Fibroblast of skin of scalp (primary cell): ENCODE data around the gene SCAF11. TPM values are rescaled to one million over a fixed set of nuclear protein-coding genes. Genes with fewer than 3 reads are reported as not detected.
"Not testable (repeated sequence)": the region's sequence is repeated elsewhere in the genome, so short reads cannot be mapped to it uniquely, and the experiment has no call there.

Experiments
- DNase-seq: peaks from one replicate; pipeline ENCODE4 v3.0.0-alpha.2; 2013
- polyA plus RNA-seq, 2 experiments: library from polyadenylated mRNA; unstranded; fragments of 120-200 nt; gene quantifications; one replicate each; pipeline ENCODE4 v1.2.1, GENCODE V29; 2013; ENCODE audit not compliant: insufficient read length in 2 of 2

SCAF11 gene, protein sequence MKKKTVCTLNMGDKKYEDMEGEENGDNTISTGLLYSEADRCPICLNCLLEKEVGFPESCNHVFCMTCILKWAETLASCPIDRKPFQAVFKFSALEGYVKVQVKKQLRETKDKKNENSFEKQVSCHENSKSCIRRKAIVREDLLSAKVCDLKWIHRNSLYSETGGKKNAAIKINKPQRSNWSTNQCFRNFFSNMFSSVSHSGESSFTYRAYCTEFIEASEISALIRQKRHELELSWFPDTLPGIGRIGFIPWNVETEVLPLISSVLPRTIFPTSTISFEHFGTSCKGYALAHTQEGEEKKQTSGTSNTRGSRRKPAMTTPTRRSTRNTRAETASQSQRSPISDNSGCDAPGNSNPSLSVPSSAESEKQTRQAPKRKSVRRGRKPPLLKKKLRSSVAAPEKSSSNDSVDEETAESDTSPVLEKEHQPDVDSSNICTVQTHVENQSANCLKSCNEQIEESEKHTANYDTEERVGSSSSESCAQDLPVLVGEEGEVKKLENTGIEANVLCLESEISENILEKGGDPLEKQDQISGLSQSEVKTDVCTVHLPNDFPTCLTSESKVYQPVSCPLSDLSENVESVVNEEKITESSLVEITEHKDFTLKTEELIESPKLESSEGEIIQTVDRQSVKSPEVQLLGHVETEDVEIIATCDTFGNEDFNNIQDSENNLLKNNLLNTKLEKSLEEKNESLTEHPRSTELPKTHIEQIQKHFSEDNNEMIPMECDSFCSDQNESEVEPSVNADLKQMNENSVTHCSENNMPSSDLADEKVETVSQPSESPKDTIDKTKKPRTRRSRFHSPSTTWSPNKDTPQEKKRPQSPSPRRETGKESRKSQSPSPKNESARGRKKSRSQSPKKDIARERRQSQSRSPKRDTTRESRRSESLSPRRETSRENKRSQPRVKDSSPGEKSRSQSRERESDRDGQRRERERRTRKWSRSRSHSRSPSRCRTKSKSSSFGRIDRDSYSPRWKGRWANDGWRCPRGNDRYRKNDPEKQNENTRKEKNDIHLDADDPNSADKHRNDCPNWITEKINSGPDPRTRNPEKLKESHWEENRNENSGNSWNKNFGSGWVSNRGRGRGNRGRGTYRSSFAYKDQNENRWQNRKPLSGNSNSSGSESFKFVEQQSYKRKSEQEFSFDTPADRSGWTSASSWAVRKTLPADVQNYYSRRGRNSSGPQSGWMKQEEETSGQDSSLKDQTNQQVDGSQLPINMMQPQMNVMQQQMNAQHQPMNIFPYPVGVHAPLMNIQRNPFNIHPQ (N-terminal part only)
- polyA plus RNA-seq (2013, experiment 1 of 2; ENCODE audit: insufficient read length): 66.4 TPM
- polyA plus RNA-seq (2013, experiment 2 of 2; ENCODE audit: insufficient read length): 71.3 TPM

DNA sequence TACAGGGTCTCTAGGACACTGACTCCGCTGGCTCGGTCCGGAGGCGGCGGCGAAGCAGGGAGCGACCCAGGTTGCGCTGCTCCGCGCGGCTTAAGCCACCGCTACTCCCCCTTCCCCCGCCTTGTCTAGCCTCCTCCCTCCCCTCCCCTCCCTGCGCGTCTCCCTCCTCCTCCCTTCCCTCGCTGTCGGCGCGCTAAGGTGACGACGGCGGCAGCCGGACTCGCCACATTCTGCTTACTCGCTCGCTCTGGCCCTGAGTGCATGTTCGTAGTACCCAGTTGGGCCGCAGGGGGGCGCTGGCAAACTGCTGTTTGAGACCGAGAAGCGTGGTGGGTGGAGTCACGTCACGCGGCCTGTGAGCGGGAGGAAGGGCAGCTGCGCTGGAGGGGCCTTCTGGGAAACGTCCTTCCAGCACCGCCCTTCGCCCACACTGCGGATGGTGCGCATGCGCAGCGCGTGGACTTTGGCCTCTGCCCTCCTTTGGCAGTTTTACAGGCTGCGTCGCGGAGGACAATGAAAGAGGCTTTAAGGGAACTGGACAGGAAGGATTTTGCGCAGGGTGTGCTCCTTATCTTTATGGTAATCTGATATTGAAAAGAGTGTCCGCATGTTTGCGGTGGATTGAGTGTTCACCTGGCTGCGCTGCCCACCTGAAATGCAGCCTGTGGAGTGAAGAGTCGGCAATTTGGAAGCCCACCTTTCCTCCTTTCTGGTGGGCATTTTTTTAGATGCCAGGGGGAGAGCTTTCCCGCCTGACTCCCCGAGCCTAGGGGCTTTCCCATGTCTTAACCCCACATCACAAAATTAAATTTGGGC lies at the start of gene SCAF11:
Gene SCAF11 (minus strand): TSS at position 107 of the 816 bp plus-strand sequence. CDS start 26,407 bp downstream, outside the sequence.
- DNase-seq: peak; percentile 100

DNA sequence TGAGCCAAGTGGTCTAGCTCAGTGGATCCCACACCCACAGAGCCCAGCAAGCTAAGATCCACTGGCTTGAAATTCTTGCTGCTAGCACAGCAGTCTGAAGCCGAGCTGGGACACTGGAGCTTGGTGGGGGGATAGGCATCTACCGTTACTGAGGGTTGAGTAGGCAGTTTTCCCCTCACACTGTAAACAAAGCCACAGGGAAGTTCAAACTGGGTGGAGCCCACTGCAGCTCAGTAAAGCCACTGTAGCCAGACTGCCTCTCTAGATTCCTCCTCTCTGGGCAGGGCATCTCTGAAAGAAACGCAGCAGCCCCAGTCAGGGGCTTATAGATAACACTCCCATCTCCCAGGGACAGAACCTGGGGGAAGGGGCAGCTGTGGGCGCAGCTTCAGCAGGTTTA lies 46.7 kb upstream of the SCAF11 start:
- DNase-seq: not testable (repeated sequence)

DNA sequence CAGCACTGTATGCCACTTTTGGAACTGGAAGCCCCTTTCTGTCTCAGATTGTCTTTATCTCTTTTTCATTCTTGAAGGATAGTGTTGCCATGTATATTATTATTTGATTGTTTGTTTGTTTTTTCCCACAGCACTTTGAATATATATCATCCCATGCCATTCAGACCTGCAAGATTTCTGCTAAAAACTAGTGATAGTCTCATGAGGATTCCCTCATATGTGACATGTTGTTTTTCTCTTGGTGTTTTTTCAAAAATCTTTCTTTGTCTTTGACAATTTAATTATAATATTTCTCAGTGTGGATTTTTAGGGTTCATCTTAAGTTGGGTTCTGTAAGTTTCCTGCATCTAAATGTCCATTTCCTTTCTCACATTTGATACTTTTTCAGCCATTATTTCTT lies 36.8 kb upstream of the SCAF11 start:
- DNase-seq: no peak

DNA sequence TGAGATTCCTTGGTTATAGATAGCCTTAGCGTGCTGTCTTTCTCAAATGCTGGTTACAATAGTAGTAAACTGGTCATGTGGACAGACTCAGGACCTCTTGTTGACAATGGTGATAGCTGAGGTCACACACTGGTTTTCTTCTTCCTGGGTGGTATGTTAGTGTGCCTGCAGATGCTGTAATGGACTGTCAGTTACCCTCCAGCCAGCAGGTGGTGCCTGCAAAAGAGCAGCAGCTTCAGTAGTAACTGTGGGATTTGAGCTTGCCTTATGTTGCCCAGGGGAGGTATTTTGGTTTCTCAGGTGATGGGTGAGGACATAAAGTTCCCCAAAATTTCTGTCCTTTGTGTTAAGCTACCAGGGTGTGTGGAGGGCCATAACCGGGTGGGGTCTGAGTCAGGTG lies 33.7 kb upstream of the SCAF11 start:
- DNase-seq: no peak

DNA sequence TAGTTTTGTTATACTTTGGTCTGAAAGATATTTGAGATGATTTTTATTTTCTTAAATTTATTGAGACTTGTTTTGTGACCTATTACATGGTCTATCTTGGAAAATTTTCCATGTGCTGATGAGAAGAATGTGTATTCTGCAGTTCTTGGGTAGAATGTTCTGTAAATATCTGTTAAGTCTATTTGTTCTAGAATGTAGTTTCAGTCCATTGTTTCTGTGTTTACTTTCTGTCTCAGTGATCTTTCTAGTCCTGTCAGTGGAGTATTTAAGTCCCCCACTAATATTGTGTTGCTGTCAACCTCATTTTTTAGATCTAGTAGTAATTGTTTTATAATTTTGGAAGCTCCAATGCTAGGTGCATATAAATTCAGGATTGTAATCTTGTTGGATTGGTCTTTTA lies 30.4 kb upstream of the SCAF11 start:
- no peak for DNase-seq

DNA sequence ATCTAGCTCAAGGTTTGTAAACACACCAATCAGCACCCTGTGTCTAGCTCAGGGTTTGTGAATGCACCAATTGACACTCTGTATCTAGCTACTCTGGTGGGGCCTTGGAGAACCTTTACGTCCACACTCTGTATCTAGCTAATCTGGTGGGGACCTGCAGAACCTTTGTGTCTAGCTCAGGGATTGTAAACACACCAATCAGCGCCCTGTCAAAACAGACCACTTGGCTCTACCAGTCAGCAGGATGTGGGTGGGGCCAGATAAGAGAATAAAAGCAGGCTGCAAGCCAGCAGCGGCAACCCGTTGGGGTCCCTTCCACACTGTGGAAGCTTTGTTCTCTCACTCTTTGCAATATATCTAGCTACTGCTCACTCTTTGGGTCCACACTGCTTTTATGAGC lies 28.3 kb upstream of the SCAF11 start:
- DNase-seq: not testable (repeated sequence)

DNA sequence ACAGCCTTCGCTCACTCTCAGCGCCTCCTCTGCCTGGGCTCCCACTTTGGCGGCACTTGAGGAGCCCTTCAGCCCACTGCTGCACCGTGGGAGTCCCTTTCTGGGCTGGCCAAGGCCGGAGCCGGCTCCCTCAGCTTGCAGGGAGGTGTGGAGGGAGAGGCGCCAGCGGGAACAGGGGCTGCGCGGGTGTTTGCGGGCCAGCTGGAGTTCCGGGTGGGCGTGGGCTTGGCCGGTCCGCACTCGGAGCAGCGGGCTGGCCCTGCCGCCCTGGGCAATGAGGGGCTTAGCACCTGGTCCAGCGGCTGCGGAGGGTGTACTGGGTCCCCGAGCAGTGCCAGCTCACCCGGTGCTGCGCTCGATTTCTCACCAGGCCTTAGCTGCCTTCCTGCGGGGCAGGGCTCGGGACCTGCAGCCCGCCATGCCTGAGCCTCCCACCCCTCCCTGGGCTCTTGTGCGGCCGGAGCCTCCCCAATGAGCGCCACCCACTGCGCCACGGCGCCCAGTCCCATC lies 27.5 kb upstream of the SCAF11 start:
- DNase-seq: not testable (repeated sequence)

DNA sequence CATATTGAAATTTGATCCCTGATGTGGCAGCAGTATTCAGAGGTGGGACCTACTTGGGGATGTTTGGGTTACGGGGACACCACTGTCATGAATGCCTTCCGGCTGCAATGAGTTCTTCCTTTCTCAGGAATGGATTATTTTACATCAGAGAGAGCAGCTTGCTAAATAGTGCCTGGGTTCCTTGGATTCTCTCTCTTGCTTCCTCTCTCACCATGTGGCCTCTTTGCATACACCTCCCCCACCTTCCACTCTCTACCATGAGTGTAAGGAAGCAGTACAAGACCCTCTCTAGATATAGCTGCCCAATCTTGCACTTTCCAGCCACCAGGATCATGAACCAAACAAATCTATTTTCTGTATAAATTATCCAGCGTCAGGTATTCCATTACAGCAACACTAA lies 15.4 kb upstream of the SCAF11 start:
- DNase-seq: no peak

DNA sequence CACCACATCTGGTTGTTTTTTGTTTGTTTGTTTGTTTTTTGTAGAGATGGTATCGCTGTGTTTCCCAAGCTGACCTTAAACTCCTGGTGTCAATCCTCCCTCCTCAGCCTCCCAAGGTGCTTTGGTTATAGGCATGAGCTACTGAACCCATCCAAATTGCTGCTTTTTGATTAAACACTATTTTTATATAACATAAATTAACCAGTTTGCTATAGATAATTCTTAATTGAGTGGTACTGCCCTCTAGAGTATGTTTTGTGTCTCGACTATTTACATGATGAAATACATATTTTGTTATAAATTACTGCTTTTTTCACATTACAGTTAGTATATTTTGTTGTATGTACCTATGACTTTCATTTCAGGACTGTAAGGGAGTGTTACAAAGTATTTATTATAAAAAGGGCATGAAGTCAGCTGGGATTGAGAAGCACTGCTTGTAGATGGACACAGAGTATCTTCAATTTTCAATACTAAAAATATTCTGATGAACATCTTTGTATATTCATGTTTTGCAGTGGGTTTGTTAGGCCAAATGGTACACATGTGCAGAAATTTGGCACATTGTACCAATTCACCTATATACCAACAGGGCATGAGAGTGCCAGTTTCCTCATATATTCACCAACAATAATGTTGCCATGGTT lies 14.9 kb upstream of the SCAF11 start:
- peak; percentile 9 for DNase-seq

DNA sequence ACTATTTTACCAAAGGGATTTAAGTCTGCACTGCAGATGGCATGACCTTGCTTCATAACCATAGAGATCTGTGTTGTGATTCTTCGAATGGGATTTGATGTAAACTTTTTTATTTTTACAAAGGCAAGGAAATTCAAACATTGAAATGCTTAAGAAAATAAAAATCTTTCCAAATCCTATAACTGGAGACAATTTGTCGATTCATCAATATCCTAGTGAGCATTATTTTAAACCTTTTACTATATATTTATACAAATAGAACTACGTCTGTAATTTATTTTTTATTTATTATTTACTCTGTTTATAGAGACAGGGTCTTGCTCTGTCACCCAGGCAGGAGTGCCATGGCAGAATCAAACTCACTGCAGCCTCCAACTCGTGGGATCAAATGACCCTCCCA lies 14.3 kb upstream of the SCAF11 start:
- DNase-seq: no peak

DNA sequence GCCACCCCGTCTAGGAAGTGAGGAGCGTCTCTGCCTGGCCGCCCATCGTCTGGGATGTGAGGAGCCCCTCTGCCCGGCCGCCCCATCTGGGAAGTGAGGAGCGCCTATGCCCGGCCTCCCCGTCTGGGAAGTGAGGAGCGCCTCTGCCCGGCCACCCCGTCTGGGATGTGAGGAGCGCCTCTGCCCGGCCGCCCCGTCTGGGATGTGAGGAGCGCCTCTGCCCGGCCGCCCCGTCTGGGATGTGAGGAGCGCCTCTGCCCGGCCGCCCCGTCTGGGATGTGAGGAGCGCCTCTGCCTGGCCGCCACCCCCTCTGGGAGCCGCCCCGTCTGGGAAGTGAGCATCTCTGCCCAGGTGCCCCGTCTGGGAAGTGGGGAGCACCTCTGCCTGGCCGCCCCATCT lies 9.7 kb upstream of the SCAF11 start:
- DNase-seq: not testable (repeated sequence)

DNA sequence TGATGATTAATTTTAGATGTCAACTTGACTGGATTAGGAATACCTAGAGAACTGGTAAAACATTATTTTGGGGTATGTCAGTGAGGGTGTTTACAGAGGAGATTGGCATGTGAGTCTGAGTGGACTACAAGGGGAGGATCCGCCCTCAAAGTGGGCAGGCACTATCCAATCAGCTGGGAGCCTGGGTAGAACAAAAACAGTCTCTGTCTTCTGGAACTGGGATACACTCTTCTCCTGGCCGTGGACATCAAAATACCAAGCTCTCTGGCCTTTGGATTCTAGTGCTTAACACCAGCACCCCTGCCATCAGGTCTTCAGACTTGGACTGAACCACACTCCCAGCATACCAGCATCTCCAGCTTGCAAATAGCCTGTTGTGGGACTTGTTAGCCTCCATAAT lies 4.4 kb upstream of the SCAF11 start:
- no peak for DNase-seq

DNA sequence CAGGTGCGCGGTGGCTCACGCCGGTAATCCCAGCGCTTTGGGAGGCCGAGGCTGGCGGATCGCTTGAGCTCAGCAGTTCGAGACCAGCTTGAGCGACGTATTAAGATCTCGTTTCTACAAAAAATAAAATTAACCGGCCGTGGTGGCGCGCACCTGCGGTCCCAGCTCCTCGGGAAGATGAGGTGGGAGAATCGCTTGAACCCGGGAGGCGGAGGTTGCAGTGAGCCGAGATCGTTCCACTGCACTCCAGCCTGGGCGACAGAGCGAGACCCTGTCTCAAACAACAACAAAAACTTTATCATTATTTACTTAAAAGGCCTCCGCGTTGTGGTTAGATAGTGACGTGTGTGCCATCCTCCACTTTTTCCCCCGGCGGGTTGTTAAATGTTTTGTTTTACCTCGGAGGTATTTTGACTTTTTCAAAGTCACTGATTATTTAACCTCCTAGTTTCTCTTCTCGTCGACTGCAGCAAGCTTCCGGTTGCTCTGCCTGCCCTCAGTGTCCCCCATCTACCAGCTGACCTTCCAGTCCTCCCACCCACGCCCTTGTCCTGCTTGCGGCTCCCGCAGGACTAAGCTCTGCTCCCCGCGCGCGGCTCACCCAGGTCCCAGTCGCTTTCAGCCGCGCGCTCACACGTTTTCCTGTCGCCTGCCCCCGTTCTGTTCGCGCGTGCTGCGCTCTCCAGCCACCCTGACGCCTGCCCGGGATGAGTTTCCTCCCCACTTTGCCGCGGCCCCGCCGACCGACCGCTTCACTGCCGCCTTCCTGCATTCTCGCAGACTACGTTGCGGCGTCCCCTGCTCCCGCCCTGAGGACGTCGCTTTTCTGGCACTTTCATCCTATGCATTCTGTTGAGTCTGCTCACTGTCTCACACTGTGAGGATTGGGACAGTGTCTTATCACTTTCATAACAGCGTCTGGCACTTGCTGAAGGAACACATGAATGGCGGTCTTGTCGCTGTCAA lies 1.2 kb upstream of the SCAF11 start:
- peak; percentile 66 for DNase-seq

DNA sequence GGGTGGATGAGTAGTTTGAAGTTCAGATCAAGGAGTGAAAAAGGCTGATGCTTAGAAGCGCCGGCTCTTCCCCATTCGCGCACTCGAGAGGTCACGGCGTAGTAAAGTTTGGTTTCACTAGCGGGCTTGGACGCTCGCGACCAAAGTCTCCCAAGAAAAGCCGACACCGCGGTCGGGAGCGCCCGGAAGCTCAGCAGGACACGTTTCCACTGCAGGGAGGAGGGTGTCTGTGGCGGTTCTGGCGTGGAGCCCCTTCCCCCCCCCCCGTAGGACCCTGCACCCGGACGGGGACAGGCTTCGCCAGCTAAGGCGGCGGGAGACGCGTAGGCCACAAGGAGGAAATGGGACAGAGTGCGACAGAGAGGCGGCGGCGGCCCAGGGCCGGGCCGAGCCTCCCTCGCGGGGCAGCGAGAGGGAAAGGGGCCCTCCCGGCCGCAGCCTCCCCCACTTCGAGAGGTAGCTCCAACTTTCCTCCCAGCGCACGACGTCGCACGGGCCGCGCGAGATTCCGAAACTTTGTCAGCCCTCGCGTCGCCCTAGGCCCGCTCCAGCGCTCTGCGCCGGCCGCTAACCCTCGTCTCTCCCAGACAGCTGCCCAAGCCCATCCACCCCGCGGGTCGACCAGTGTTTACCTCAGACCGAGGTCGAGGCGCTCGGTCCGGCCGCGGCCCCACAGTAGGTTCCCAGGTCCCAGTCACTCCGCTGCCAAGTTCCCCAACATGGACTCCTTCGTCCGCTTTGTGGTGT lies 480 bp downstream of the SCAF11 start:
- DNase-seq: peak; percentile 70

DNA sequence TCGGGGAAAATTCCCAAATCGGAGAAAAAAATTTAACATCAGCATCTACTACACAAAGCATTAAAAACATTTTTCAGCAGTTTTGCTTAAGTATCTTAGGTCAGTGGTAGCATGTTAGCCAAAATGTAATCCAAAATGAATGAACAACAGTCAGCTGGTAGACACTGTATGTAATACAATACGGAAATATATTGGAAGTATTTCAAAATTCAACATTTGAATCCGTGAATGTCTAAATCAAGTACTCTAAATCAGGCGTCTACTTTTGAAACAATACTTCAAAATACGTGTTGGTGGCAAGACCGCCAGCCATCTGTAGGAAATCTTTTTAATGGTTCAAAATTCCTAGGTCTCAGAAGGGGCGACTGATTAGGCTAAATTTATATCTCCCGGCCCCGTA lies 1.1 kb downstream of the SCAF11 start:
- DNase-seq: no peak

DNA sequence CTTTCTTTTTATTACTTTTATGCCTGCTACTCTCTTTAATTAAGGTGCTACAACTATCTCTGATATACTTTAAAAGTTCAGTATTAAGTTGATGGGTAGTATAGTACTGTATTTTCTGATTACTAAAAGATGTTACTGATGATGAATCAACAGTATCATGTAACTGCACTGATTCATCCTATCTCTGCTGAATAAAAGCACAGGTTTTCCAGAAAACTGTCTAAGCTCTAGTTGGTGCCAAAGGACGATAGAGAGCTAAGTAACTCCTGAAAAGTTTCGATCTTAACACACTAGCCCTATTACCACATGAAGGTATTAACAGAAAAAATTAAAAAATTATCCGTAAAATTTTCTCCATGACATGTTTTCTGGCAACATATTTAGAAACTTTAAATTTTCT lies 2.1 kb downstream of the SCAF11 start:
- DNase-seq: peak; percentile 34

DNA sequence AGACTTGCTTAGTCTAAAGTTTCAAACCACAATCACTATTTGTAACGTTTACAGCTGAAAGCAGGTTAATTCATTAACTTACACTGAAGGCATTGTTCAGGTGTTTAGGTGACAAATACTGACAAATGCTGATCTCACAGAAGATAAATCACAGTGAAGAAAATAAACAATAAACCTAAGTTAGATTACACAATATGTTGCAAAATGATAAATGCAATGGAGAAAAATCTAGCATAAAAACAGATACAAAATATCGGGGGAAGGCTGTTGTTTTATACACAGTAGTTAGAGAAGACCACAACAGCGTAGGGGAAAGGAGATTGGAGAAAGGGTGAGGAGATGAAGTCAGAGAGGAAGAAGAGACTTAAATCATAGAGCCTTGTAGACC lies 3.0 kb downstream of the SCAF11 start:
- no peak for DNase-seq

DNA sequence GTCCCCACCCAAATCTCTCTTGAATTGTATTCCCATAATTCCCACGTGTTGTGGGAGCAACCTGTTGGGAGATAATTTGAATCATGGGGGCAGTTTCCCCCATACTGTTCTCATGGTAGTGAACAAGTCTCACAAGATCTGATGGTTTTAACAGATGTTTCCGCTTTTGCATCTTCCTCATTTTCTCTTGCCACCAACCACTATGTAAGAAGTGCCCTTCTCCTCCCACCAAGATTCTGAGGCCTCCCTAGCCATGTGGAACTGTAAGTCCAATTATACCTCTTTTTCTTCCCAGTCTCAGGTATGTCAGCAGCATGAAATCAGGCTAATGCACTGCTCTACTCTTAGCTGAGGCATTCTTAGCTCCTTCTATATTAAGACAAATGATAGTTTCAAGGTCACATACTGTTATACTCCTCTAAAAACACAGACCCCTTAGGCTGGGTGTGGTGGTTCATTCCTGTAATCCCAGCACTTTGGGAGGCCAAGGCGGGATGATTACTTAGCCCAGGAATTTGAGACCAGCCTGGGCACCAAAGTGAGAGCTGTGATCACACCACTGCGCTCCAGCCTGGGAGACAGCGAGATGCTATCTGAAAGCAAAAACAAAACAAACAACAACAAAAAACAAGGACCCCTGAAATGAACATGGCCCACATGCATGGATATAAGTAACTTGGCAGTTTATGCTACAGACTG lies 3.6 kb downstream of the SCAF11 start:
- peak; percentile 61 for DNase-seq
